GM21367 (cell line): ENCODE data around the gene CHRNA4.

ENCODE experiments used
- ATAC-seq: cut with Tn5 transposase; IDR thresholded peaks from one replicate; pipeline ENCODE4 v1.9.1; 2021; ENCODE audit not compliant: unreplicated experiment

The CHRNA4 gene

DNA sequence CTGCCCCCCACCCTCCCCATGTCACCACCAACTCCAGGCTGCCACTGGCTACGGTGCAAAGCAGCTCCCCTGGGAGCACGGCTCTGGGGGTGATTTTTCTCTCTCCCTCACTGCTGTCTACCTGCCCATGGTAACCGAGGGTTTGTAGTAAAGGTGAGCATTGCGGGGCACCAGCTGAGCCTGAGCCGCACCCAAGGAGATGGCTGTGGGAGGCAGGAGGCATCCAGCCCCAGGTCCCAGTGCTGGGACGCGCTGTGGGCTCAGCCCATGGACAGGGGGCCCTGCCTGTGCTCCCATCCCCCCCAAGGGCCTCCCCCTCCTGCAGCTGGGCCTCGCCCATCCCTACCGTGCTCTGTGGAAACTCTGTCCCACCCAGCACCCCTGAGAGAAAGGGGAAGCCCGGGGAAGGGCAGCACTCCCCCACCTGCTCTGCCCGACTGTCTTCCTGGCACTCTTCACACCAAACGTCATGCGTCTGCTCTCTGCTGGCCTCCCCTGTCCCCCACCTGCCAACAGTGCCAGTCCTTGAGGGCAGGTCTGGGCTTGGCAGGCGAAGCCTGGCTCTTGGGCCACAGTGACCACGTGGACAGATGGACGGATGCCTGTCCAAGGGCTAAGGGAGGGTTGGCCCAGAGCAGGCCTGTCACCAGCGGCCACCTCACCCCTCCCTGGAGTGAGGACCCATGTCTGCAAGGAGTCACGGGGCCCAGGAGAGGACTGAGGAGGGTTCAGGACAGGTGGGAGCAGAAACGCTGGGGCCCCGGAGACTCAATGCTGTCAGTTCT, 3.8 kb upstream of the CHRNA4 start:
- no peak for ATAC-seq

DNA sequence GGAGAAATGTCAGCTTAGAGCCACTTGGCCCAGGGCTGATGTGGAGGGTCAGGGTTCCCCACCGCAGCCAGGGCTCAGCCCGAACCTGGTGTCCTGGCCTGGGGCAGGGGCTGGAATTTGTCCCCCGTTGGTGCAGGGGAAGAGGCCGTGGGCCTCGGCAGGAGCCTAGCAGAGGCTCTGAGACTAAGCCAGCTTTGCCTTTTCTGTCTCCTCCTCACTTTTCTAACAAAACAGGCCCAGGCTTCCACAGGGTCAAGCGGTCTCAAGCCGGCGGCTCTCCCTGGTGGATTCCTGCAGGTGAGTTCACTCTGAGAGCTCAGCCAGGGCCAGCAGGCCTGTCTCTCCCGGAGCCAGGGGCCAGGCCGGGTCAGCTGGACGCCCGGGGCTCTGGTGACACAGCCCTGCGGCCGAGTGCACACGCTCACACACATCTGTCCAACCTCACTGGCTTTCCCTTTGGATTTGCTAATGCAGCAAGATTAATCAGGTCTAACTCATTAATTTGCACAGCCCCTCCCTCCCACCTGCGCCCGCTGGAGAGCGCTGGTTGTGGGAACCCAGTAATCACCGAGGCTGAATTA, 2.9 kb upstream of the CHRNA4 start:
- no peak for ATAC-seq

GRCh38 chr20:63363013-63363957, 2.1 kb upstream of the CHRNA4 start:
- no peak for ATAC-seq

- no peak for ATAC-seq
Observed at GRCh38 chr20:63362436-63363009, 1.4 kb upstream of the CHRNA4 start.

- ATAC-seq: no peak
Observed at GRCh38 chr20:63361519-63362435, 628 bp upstream of the CHRNA4 start.

DNA sequence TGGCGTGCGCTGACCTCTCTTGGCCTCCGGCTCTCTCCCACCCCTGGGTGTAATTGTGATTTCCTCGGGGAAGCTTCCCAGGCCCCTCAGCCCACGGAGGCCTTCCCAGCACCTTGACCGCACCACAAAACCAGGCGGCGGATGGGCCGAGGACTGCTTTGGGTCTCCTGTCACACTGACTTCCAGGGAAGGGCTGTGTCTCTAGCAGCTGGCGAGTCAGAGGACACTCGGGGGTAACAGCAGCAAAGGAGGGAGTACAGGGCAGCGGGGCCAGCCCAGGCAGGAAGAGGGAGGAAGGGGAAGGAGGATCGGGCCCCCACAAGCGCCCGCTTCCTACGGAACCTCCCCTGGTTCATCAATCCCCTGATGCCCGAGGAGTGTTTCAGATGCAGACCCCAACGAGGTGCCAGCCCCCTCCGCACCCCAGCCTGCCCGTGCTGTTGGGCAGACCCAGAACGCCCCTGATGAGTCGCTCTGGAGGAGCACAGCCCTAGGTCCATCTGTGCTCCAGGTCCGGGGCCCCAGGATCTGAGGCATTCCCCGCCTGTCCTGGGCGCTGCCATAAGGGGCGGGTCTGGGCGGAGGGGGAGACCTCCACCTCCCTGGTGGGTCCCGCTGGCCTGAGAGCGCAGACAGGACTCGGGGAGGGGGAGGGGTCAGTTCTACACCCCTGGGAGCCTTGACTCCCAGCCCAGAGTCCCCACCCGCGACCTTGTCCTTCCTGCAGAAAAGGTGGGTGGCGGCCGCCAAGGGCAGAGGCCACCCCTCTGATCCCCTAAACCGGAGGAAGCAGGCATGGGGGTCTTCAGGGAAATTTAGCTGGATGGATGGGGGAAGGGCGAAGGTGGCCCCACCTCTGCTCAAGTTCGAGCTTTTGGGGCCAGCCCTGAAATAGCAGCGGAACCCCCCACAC, 956 bp downstream of the CHRNA4 start:
- no peak for ATAC-seq

- ATAC-seq: no peak
Observed at GRCh38 chr20:63359164-63359934, 1.8 kb downstream of the CHRNA4 start.

DNA sequence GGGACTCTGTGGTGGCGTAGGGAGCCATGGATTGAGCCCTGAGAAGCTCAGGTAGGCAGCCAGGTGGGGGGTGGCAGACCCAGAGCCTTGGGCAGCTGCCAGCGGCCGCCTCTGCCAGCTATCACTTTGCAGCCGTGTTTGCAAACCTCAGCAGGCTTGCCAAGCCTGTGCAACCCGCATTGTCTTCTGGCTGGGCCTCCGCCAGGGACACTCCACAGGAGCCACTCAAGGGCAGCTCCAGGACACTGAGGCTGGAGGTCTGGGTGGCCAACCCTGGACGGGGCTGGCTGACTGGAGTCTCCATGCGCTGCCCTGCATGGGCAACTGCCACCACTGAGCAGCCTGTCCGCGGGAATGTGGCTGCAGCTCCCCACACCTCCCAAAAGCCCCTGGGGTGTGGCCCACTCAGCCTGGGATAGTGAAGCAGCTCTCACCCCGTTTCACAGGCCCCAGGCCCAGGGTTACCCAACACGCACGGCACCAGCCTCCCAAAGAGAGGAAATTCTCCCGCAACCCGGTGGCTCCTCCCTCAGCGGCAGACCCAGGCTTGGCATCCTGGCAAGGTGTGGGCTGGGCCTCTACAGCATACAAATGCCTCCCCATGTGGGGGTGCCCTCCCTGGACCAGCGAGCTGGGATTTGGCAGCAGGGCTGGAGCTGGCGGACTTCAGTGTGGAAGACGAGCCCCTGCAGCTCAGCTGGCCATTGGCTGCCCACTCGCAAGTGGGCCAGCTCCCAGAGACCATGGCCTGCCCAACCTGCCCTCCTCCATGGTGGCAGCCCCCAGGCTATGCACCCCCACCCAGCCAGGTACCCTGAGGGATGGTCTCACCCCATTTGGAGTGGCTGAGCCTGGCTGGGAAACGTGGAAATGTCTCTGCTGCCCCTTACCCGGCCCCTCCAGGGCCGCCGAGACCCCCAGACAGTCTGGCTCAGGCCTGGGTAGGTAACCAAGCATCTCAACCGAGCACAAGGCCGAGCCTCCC, 2.9 kb downstream of the CHRNA4 start:
- no peak for ATAC-seq

GRCh38 chr20:63356931-63357879, 3.9 kb downstream of the CHRNA4 start:
- ATAC-seq: no peak

GRCh38 chr20:63356511-63356910, 4.6 kb downstream of the CHRNA4 start:
- no peak for ATAC-seq

- ATAC-seq: no peak
Observed at GRCh38 chr20:63355781-63356295, 5.3 kb downstream of the CHRNA4 start.

GRCh38 chr20:63354636-63355350, 6.4 kb downstream of the CHRNA4 start:
- no peak for ATAC-seq

GRCh38 chr20:63352811-63353221, 8.3 kb downstream of the CHRNA4 start:
- no peak for ATAC-seq

DNA sequence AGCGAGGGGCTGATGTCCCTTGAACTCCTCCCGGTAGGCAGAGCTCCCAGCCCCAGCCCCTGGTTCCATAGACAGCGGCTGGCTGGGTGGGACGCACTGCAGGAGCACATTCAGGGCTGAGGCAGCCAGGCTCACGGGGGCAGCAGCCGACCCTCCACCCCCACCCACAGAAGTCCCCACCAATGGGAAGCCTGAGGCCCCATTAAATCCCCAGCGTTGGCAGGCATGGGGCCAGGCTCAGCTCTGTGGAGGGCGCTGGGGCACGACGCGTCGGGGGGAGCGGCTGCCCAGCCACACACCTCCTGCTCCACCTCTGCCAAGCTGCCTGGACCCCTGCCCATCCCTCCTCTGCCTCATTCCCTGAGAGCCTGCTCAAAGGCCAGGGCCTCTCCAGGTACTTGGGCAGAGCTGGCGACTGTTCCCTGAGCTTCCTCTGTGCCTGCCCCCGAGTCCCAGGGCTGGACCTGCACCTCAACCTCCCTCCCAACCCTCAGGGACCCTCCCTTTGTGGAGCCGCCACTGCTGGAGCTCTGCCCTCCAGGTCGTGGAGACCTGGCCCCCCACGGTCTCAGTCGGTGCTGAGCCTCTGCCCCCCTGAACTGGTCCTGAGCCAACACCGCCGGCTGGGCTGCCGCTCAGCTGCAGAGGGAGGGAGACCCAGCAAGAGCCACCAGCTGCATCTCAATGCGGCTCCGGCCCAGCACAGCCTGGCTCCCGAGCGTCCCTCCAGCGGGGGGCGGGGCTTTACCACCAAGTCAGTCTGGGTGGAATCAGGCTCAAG, 9.1 kb downstream of the CHRNA4 start:
- no peak for ATAC-seq

DNA sequence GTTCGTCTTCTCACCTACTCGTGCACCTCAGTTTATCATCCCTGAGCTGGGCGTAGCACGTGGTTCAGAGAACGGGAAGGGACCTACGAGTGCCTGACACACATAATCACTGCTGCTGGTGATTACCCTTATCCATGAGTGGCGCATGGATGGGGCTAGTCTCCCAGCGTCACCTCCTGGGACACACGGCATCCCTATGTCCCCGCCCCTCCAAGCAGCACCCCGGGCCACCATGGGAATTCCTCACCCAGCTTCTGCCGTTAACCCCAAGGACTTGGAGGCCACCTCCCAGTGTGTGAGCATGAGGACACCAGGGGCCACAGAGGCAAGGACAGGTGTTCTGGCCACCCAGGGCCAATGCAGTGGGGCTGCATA, 9.8 kb downstream of the CHRNA4 start:
- no peak for ATAC-seq
